Lung microvascular endothelial cell (primary cell): ENCODE results near the gene MOV10L1. TPM values are rescaled to one million over a fixed set of nuclear protein-coding genes. Genes with fewer than 3 reads are reported as not detected.
A peak's percentile ranks its signal among the peaks of the same experiment; 100 is the strongest.

Source experiments
- DNase-seq, 2 donors: peaks; one replicate each; pipeline versions ENCODE4 v3.0.0 to v3.0.0-alpha.2; 2010; ENCODE audit warnings: low read depth in 2 of 2
- total RNA-seq: library from RNA; depleted of rRNA; stranded (reverse); fragments of >200 nt; gene quantifications from 2 replicates; pipeline ENCODE4 v1.2.1, GENCODE V29; 2014

MOV10L1 gene
- total RNA-seq, 1 donor from 2014 or later, result 44.2 TPM

DNA sequence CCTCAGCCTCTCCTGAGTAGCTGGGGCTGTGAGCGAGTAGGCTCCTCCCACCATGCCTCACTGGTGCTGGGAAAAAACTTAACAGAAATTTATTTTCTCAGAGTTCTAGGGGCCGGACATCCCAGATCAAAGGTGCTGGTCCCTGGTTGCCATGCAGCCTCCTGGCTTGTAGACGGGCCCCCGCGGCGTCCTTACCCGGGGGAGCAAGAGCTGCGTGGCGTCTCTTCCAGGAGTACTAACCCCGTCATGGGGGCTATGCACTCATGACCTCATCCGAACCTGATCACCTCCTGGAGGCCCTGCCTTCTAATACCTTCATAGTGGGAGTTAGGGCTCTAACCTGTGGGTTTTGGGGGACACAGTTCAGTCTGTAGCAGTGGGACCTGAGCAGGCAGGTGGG lies 98.5 kb downstream of the MOV10L1 start:
- DNase-seq, result no peak

DNA sequence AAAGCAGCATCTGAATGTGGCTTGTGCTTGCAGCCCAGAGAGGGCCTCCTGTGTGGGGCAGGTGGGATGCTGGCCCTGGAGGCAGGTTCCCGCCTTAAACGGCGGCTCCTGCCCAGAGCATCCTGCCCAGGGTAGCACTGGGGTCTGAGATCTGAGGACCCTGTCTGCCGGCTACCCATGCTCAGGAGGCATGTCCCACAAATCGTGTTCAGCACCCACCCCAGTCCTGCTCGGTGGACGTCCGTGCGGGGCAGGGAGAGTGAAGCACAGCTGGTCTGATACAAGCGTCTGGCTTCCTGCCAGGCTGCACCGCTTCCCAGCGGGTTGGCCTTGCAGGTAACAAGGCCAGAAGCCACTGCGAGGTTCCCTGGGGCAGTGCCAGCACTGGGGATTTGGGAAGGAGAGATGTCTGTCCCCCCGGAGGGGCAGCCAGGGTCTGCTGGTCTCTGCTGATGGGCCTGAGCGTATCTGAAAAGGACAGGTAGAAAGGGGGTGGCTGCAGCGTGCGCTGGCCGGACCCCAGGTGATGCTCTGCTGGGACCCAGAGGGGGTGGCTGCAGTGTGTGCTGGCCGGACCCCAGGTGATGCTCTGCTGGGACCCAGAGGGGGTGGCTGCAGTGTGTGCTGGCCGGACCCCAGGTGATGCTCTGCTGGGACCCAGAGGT lies 99.5 kb downstream of the MOV10L1 start:
- DNase-seq, result no peak

DNA sequence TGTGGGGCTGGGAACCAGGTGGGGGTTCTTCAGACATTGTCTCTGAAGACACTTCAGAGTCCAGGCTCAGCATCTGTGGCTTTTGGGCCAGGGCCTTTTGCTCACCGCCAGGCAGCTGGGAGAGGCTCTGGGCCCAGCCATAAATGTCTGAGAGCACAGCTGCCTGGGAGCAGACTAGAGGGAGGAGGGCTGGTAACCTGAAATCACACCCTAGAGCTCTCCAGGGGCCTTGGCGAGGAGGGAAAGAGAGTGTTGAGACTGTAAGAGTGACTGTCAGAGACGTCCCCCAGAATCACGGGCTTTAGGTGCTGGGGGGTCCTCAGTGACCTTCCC lies 100.0 kb downstream of the MOV10L1 start:
- DNase-seq, result no peak

DNA sequence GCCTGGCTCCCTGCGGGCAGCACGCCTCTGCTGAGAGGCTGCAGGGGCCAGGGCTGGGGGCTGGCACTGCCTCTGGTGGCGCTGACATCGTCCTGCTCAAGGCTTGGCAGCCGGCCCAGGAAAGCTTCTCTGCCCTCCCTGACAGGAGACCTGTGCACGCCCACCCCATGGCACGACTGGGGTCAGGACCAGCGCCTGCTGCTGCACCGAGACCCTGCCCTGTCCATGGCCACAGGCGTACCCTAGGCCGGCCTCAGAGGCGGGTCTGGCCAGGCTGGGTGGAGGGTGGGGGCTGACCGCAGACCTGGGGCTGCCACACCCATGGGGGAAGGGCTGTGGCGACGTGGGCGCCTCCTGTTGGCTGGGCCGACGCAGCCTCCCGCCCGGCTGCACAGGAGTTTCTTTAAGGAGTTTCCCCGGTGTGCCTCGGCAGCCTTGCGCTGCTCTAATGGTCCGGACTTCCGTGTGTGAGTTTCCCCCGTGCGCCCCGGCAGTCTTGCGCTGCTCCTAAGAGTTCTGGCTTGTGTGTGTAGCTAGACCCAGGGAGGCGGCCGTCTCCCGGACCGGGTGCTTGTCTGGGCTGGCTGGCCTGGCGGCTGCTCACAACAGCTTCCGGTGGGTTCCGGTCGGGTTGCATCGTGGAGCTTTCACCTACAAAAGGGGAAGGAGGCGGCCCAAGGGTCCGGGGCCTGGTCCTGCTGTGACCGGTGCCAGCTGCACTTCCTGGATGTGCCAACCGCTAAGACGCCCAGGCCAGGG lies 100.6 kb downstream of the MOV10L1 start:
- DNase-seq, result peak; percentile 53 to 56

DNA sequence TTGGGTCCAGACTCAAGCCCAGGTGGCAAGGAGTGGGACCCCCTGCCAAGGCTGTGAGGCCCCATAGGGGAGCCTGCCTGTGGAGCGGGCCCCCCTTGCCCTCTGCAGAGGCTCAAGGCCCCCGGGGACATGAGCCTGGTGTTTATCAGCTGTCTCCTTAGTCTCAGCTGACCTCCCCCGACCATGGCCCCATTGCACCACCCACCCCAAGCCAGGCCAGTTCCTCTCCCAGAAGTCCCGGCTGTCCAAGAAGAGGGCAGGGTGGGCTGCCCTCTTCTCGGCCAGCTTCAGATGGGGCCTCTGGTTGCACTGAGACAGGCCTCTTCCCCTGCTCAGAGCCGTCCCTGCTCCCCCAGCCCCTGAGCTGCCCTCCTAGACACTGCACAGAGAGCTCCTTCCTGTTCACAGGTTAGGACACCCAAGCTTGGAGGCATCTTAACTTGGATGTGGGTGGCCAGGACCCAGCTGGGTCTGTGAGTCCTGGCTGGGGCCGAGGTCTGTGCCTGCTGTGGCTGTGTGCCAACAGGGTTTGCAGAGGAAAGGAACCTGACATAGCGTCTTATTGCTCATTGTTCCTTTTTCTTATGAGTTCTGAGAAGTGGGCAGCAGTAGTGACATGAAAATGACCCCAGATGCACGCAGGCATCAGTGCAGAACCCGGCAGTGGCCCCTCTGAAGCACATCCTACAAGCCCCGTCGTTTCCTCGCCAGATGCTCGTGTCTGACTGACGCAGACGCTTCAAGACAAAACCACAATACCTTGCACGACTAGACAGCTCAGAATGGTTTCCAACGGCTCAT lies 101.3 kb downstream of the MOV10L1 start:
- peak in 1 of 2 donors; percentile 37 for DNase-seq

DNA sequence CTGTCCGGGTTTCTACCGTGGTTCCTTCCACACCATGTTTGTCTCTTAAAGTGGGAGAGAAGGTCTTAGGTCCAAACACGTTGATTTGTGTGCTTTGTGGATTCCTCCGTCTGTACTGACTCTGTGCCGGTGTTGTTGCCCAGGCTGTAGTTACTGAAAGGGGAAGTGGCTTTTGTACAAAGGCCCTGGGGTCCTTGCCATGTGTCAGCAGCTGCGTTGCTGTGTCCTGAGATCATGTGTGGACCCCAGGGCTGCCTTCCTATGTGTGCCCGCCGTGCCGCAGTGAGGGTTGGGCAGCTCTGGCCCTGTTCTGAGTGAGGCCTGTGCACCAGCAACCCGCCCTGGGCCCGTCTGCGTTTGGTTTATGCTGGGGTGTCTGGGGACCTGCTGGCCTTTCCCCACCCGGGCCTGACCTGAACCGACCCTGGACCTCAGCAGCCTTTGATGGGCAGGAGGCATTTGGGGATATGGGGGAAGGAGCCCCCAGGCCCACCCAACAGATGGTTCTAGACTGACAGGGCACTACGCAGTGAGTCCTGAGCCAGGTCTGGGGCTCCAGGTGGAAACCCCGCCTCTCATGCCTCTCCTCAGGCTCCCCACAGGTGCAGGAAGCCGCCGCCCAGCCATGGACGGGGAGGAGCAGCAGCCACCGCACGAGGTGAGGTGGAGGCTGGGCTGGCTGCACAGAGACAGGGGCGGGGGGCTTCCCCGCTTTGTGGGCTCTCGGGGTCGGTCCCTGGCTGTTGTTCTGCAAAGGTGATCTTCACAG lies 102.8 kb downstream of the MOV10L1 start:
- DNase-seq, result no peak

DNA sequence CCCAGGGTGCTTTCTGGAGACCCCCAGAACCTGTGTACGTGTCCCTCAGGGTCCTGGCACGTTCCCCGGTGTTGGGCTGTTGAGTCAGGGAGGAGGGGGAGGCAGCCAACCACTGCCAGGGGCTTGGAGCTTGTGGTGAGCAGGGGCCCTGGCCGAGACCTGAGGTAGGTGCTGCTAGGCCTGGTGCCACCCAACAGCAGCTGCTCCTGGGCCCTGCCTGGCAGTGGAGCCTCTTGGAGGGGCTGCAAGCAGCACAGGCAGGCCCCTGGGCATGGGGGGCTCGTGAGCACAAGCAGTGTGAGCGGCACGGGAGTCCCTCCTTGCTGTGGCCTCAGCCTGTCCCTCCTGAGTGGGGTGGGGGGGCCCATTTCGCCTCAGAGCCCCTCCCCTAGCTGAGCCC lies 103.8 kb downstream of the MOV10L1 start:
- DNase-seq, result no peak

DNA sequence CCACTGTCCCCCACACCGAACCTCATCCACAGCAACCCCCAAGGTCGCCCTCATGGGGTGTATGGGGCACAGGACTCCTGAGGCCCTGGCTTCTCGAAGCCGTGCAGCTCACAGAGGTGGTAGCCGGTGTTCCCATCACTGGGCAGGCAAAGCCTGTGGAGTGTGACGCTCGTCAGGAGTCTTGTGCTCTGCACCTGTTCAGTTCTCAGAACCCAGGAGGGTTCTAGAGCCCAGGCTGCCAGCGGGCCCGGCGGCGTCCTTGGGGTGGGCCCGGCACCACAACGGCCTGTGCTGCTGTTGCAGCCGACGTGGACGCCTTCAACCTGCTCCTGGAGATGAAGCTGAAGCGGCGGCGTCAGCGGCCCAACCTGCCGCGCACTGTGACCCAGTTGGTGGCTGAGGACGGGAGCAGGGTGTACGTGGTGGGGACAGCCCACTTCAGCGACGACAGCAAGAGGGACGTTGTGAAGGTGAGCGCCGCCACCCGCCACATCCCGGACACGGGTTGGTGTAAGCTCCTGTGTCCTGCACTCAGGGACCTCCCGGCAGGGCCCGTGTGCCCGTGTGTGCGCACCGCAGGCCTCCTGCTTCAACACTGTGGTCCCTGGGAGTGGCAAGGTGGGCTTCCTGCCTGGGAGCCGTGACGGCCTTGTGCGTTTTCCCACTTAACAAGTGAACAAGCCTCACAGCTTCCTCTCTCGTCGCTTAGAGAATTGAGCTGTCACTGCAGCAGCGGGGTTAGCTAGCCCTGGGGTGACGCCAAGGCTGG lies 104.4 kb downstream of the MOV10L1 start:
- DNase-seq, result no peak

DNA sequence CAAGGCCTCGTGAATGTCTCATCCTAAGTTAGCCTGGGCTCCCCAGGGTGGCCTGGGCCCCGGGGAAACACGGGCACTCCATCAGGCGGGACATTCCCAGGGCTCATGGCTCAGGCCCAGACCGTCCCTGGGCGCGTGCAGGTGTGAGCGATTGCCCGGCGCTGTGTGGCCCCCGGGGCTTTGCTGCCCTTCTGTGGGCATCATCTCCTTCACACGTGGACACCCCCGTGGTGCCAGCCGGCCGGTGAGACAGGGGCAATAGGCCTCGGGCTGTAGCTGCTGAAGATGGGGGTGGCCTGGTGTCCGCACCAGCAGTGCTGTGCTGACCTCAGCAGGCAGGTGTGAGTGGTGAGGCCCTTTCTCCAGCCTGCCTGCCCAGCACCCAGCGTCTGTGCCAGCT lies 106.5 kb downstream of the MOV10L1 start:
- DNase-seq, result no peak

DNA sequence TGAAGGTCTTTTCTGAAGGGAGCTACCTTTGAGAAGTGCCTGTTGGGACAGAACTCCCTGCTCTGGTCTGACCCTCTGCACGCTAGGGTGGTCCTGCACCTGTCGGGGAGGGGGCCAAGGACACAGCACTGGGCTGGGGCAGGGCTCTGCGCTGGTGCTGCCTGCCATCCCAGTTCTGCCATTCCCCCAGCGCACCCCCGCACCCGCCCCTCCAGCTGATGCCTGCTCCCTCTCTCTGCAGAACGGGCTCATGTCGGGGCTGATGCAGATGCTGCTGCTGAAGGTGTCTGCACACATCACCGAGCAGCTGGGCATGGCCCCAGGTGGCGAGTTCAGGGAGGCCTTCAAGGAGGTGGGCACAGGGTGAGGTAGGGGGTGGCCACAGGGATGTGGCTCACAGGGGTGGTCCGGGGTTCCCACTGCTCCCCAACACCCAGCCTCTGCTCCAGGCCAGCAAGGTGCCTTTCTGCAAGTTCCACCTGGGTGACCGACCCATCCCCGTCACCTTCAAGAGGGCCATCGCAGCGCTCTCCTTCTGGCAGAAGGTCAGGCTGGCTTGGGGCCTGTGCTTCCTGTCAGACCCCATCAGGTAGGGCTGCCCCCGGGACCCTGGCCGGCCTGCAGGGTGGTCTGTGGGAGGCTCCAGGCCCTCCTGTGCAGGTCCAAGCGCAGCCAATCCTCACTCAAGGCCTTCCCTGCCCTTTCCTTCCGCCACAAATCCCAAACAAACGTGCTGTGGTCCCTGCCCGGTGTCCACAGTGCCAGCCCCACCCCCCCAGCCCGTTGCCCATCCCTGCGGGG lies 107.4 kb downstream of the MOV10L1 start:
- no peak for DNase-seq

DNA sequence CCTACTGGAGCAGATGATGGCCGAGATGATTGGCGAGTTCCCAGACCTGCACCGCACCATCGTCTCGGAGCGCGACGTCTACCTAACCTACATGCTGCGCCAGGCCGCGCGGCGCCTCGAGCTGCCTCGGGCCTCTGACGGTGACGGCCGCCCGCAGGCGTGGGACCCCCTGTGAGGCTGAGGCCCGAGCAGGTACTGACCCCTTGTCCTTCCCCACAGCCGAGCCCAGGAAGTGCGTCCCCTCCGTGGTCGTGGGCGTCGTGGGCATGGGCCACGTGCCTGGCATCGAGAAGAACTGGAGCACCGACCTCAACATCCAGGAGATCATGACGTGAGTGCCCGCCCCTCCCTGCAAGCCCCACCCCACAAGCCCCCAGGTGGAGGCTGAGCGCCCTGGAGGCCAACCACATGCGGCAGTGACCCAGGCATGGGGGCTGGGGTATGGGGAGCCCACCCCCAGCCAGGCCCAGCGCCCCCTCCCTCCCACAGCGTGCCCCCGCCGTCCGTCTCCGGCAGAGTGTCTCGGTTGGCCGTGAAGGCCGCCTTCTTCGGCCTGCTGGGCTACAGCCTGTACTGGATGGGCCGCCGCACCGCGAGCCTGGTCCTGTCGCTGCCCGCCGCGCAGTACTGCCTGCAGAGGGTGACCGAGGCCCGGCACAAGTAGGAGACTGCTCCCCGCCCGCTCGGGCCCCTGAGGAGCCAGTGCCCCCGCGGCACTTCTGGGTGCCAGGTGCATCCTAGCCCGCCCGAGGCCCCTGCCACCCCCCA lies 108.2 kb downstream of the MOV10L1 start:
- no peak for DNase-seq

DNA sequence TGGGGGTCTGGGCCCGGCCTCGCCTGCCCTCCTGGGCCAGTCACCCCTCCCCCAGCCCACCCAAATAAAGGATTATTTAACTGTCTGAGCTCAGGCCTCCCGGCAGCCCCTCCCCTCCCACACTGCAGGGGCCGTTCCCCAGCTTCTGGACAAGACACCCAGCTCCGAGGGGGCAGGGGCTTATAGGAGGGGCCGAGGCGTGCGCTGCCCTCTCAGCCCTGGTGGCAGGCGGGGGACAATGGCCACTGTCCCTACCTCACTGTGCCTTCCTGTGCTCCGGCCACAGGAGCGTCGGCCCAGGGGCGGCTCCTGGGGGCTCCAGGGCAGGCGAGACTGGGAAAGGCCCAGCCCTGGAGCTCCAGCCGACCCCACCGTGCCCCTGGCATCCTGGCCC lies 108.8 kb downstream of the MOV10L1 start:
- DNase-seq, result no peak

DNA sequence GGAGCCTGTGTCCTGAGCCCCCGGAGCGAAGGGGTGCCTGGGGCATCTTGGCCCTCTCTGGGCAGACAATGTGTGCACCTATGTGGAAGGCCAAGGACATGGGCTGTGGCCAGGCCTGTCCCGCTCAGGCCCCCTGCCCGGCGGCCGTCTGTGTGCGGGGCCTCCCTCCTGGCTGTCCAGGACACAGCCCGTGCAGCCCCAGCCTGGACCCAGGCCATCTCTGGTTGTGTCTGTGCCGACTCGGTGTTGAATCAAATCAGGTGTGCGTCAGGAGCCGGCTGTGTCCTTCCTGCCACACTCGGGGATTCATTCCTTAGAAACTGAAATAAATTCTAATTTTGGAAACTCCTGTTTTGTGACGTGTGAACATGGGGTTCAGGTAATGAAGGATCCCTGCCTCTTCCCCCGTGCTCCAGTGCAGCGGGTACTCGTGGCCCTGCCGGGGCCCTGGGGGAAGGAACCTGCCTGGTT lies 109.5 kb downstream of the MOV10L1 start:
- DNase-seq, result no peak

DNA sequence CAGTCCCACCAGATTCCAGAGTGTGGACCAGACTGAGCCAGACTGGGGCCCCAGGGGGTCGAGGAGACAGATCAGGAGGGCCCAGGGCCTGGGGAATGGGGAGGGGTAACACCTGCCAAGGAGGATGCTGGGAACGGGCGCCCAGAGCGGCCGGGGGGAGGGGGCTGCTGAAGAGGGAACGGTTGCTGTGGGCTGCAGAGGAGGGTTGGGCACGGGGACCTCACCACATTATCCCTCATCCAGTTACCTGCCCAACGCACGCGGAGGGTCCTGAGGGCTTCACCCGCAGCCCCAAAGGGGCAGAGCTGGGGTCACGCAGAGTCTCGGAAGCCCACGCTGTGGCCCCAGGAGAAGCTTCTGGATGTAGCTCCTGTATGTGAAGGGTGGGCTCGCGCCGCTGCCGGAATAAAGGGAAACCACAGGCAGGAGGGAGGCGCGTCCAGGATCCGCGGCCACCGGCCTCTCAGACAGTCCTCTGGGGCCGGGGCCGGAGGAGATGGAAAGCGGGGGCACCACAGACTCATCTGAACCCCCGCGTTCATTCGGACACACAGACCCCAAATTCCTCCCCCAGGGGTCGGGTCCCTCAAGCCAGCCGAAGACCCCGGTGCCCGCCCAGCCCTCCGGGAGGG lies 110.1 kb downstream of the MOV10L1 start:
- DNase-seq, result peak in 1 of 2 donors; percentile 27

DNA sequence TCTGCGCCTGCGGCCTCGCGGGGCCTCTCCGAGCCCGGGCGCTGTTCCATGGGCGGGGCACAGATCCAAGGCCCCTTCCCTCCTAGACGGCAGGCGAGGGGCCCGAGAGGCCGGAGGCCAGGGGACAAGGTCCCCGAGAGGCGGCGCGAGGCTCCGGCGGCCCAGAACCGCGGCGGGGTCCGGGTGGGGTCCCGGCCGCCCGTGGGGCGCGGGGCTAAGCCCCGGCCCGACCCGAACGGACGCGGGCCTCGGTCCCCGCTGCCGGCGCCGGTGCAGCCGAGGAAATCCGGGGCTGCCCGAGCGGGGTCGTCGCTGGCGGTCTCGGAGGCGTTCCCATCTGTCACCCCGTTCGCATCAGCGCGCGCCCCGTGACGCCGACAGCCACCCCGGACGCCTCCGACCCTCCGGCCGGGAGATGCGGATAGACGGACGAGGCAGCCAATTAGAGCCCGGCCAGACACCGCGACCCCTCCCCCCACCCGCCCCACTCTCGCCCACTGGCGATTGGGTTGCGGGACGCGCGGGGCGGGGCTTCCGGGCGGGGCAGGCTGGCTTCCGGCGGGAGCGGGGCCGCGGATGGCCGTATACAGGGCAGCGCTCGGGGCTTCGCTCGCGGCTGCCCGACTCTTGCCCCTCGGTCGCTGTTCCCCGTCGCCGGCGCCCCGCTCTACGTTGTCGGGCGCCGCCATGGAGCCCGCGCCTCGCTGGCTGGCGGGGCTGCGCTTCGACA lies 110.8 kb downstream of the MOV10L1 start, which contains the start of gene SELENOO:
Gene SELENOO, plus strand, starts transcription at position 551 of the 730 bp plus-strand sequence. Its CDS starts 26 bp downstream, at position 577.
- peak; percentile 84 to 87 for DNase-seq

DNA sequence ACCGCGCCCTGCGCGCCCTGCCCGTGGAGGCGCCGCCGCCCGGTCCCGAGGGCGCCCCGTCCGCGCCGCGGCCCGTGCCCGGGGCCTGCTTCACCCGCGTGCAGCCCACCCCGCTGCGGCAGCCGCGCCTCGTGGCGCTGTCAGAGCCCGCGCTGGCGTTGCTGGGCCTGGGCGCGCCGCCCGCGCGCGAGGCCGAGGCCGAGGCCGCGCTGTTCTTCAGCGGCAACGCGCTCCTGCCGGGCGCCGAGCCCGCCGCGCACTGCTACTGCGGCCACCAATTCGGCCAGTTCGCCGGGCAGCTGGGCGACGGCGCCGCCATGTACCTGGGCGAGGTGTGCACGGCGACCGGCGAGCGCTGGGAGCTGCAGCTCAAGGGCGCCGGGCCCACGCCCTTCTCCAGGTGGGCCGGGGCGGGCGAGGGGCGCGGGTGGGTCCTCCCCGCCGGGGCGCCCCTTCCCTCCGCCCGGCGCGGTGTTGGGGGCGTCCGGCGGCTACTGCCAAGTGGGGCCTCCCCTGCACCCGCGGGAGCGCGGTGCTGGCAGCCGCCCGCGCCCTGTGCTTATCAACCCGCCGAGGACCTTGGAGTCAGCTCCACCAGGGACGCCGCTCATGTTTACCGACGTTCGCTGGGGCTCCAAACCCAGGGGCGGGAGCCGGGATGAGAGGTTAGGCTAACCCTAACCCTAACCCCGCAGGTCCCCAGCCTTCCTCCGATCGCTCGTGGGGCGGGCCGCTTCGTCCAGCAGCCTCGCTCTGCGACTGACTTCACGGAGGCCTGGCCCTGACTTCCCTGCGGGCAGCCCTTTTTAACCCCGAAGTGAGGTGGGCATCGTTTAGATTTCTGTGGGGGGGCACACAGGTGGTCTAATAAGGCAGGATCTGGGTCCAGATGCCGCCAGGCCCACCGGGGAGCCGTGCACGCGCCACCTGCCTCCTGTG lies 111.7 kb downstream of the MOV10L1 start:
- peak; percentile 25 to 48 for DNase-seq
